Measurements from ENCODE around the gene MARVELD1.

- TF ChIP-seq CTCF (conservative IDR thresholded peaks at IDR 0.05; ENCODE audit: low read length), result no peak
- TF ChIP-seq EZH2phosphoT487 (IDR thresholded peaks at IDR 0.05; ENCODE audit: borderline replicate concordance, low read depth, low read length), result no peak
Measured at GRCh38 chr10:97766996-97767924, 53.7 kb downstream of the MARVELD1 start.
